Measurements from ENCODE around the gene HECTD4. TPM values are rescaled to one million over a fixed set of nuclear protein-coding genes. Genes with fewer than 3 reads are reported as not detected.

The HECTD4 gene
- total and polyA plus RNA-seq, 10 donors = 5.4 to 70.8 (median 50.1) TPM

- Histone ChIP-seq H3K27me3 (replicated peaks in 1 of 7) (no peaks in the 10 kb centered on the region), H3K9me3 (no peaks in the 10 kb centered on the region), H3K4me1 (peaks cover 8 to 77% (median 30%) of the 10 kb centered on the region in 6 donors), H3K36me3 (peaks cover 0 to 17% (median 0%) of the 10 kb centered on the region in 6 donors), H3K4me3 (no peak overlapping the region), H3K27ac (no peak overlapping the region)
- 80 to 92% (median 90%) methylated on average over 7 of the region's 7 CpGs for WGBS, 5 donors
- no peak for TF ChIP-seq POLR2A (IDR thresholded peaks at IDR 0.05)
- no peak for TF ChIP-seq CTCF (IDR thresholded peaks at IDR 0.05 in 8 of 11, conservative IDR thresholded peaks at IDR 0.05 in 3 of 11)
- TF ChIP-seq POLR2AphosphoS5 (IDR thresholded peaks at IDR 0.05) = no peak
- intact Hi-C loops (cut with DNase I; ENCODE audit: low total_unique reads) = no loop called here
- DNase-seq = no peak
These were observed 43.6 kb upstream of the HECTD4 start for GRCh38 chr12:112425582-112426382.

- 91 to 97% (median 94%) methylated on average over 3 of the region's 3 CpGs for WGBS, 5 donors
- no peak for DNase-seq
- H3K4me1 ChIP-seq = peaks cover 18 to 86% (median 42%) of the 10 kb centered on the region in 6 donors
- no peak overlapping the region for H3K27ac ChIP-seq
- H3K4me3 ChIP-seq = no peak overlapping the region
- no peaks in the 10 kb centered on the region for H3K9me3 ChIP-seq
- intact Hi-C loops (cut with DNase I; ENCODE audit: low total_unique reads) = no loop called here
- H3K27me3 ChIP-seq (replicated peaks in 1 of 7) = no peaks in the 10 kb centered on the region
- TF ChIP-seq CTCF (IDR thresholded peaks at IDR 0.05 in 8 of 11, conservative IDR thresholded peaks at IDR 0.05 in 3 of 11) = no peak
- TF ChIP-seq POLR2AphosphoS5 (IDR thresholded peaks at IDR 0.05) = no peak
- TF ChIP-seq POLR2A (IDR thresholded peaks at IDR 0.05) = no peak
- peaks cover 0 to 11% (median 0%) of the 10 kb centered on the region in 6 donors for H3K36me3 ChIP-seq
These were observed 41.9 kb upstream of the HECTD4 start for GRCh38 chr12:112424126-112424525.

- DNase-seq = no peak
- intact Hi-C loops (cut with DNase I; ENCODE audit: low total_unique reads) = no loop called here
- 61 to 80% (median 67%) methylated on average over 5 of the region's 5 CpGs for WGBS, 5 donors
- no peaks in the 10 kb centered on the region for H3K27me3 ChIP-seq (replicated peaks in 1 of 7)
- TF ChIP-seq POLR2A (IDR thresholded peaks at IDR 0.05) (no peak), POLR2AphosphoS5 (IDR thresholded peaks at IDR 0.05) (no peak), CTCF (IDR thresholded peaks at IDR 0.05 in 8 of 11, conservative IDR thresholded peaks at IDR 0.05 in 3 of 11) (no peak)
- peaks cover 0 to 11% (median 0%) of the 10 kb centered on the region in 6 donors for H3K36me3 ChIP-seq
- H3K9me3 ChIP-seq = no peaks in the 10 kb centered on the region
- no peak overlapping the region for H3K4me3 ChIP-seq
- H3K4me1 ChIP-seq = peaks cover 23 to 91% (median 51%) of the 10 kb centered on the region in 6 donors
- no peak overlapping the region for H3K27ac ChIP-seq
These were observed 40.3 kb upstream of the HECTD4 start for GRCh38 chr12:112422531-112422930.

- TF ChIP-seq POLR2A (IDR thresholded peaks at IDR 0.05) (no peak), CTCF (IDR thresholded peaks at IDR 0.05 in 8 of 11, conservative IDR thresholded peaks at IDR 0.05 in 3 of 11) (no peak), POLR2AphosphoS5 (IDR thresholded peaks at IDR 0.05) (no peak)
- Histone ChIP-seq H3K4me1 (peaks cover 23 to 85% (median 52%) of the 10 kb centered on the region in 6 donors), H3K36me3 (peaks cover 0 to 7% (median 0%) of the 10 kb centered on the region in 6 donors), H3K27ac (no peak overlapping the region), H3K9me3 (no peaks in the 10 kb centered on the region), H3K4me3 (no peak overlapping the region), H3K27me3 (replicated peaks in 1 of 7) (no peaks in the 10 kb centered on the region)
- intact Hi-C loops (cut with DNase I; ENCODE audit: low total_unique reads) = no loop called here
- no peak for DNase-seq
- 95 to 100% (median 100%) methylated on average over 1 of the region's 1 CpG for WGBS, 5 donors
These were observed 39.1 kb upstream of the HECTD4 start for GRCh38 chr12:112421363-112421762.
